Ureter (tissue), 1 donor: Measurements from ENCODE around the gene CLMP. TPM values are rescaled to one million over a fixed set of nuclear protein-coding genes. Genes with fewer than 3 reads are reported as not detected.
A peak's percentile ranks its signal among the peaks of the same experiment; 100 is the strongest.

Experiments
- DNase-seq: peaks from one replicate; pipeline ENCODE4 v3.0.0-alpha.2; 2020; ENCODE audit warnings: low spot score
- total RNA-seq: library from RNA; stranded (reverse); gene quantifications from one replicate; pipeline ENCODE4 v1.2.4, GENCODE V29; 2023
- donor health status: DM: yes; HTN: yes; CAD: no.

Gene CLMP
- total RNA-seq, 1 donor from 2014 or later, result 34.4 TPM

- no peak for DNase-seq
Measured at GRCh38 chr11:123188508-123189165, 6.4 kb downstream of the CLMP start.

GRCh38 chr11:123187665-123188507 is 7.2 kb downstream of the CLMP start:
- no peak for DNase-seq

- DNase-seq, result no peak
Measured at GRCh38 chr11:123187248-123187647, 7.8 kb downstream of the CLMP start.

GRCh38 chr11:123186286-123186685 is 8.8 kb downstream of the CLMP start:
- DNase-seq, result no peak

- no peak for DNase-seq
Measured at GRCh38 chr11:123185326-123185725, 9.7 kb downstream of the CLMP start.

- no peak for DNase-seq
Measured at GRCh38 chr11:123184531-123184930, 10.5 kb downstream of the CLMP start.

GRCh38 chr11:123183391-123184099 is 11.5 kb downstream of the CLMP start:
- DNase-seq, result no peak

GRCh38 chr11:123181767-123182500 is 13.1 kb downstream of the CLMP start:
- DNase-seq, result no peak

GRCh38 chr11:123181075-123181474 is 14.0 kb downstream of the CLMP start:
- no peak for DNase-seq

- DNase-seq, result no peak
Measured at GRCh38 chr11:123180574-123180973, 14.5 kb downstream of the CLMP start.

- DNase-seq, result no peak
Measured at GRCh38 chr11:123180166-123180565, 14.9 kb downstream of the CLMP start.

- DNase-seq, result no peak
Measured at GRCh38 chr11:123179586-123179985, 15.5 kb downstream of the CLMP start.

GRCh38 chr11:123178186-123178585 is 16.9 kb downstream of the CLMP start:
- DNase-seq, result no peak

GRCh38 chr11:123176785-123177184 is 18.3 kb downstream of the CLMP start:
- DNase-seq, result no peak

GRCh38 chr11:123174196-123175183 is 20.6 kb downstream of the CLMP start:
- peak; percentile 66 for DNase-seq

GRCh38 chr11:123173856-123174186 is 21.2 kb downstream of the CLMP start:
- no peak for DNase-seq

- no peak for DNase-seq
Measured at GRCh38 chr11:123173040-123173855, 21.8 kb downstream of the CLMP start.

- no peak for DNase-seq
Measured at GRCh38 chr11:123170929-123171328, 24.1 kb downstream of the CLMP start.

GRCh38 chr11:123169821-123170220 is 25.2 kb downstream of the CLMP start:
- DNase-seq, result no peak

- no peak for DNase-seq
Measured at GRCh38 chr11:123168955-123169484, 26.0 kb downstream of the CLMP start.
